NCI-H345 (cell line): Measurements from ENCODE around the gene ARHGAP6.
"Not testable (repeated sequence)": the region's sequence is repeated elsewhere in the genome, so short reads cannot be mapped to it uniquely, and the experiment has no call there.

ENCODE experiments used
- DNase-seq: peaks from one replicate; lab custom pipeline; 2025; lab: John Stamatoyannopoulos, UW

The ARHGAP6 gene

DNA sequence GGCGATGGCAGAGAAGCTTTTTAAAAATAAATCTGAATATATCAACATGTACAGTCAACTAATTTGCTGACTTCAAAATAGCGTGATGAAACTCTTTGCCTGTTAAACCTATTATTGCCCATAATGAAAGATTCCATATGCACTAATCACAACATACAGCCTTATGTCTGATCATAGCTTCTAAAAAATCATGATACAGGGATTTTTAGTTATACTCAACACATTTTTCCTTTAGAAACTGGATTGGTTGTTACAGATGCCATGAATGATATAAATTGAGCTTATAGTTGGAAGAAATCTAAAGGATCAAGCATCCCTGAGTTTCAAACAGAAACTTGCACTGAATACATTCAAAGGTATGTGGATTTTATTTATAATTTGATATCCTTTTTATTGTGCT lies 372.6 kb downstream of the ARHGAP6 start, which contains the start of gene AMELX:
AMELX (plus strand) TSS at position 301 of the 400 bp plus-strand sequence. CDS start 1,376 bp downstream, outside the sequence.
- no peak for DNase-seq

DNA sequence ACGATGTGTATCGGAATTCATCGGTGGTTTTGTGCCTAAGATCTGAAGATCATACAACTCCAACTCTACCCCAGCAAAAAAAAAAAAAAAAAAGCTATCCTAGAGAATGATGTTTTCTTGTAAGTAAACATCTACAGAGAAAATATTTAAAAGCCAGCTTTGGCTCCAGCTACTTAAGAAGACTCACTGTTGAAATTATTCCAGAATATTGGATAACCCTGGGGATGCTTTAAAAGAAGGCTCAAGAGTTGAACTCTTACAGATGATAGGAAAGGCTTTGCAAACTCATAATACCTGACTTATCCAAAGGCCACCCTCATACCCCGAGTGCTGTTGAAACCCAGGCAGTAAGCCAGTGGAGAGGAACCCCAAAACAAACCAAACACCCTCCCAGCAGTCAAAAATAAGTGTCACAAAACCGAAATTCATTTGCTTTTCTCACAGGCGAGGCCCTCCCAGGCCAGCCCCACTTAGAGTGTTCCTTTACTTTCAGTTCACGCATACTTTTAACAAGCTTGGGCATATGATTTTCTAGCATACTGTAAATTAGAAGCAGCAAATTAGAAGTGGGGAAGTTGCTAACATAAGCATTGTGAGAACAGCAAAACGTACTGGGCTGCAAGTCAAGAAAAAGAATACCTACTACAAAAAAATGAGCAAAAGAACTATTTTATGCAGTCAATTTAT lies 375.2 kb downstream of the ARHGAP6 start:
- no peak for DNase-seq

DNA sequence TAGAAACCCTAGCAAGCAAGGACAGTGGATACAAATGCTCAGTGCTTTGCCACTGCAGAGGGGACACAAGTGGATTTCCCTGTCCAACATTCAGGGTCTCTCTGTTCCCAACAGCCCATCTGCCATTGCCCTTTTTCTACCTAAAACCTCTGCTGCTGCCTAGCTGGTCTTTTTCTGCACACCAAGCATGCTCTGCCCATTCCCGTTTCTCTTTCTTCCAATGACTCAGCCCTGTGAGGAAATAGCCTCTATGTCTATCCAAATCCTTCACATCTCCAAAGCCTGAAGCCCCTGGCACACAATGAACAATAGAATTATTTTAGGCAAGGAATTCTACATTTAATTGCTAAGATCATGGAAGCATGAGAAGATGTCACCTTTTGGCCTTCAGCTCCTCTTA lies 378.2 kb downstream of the ARHGAP6 start:
- DNase-seq = no peak

DNA sequence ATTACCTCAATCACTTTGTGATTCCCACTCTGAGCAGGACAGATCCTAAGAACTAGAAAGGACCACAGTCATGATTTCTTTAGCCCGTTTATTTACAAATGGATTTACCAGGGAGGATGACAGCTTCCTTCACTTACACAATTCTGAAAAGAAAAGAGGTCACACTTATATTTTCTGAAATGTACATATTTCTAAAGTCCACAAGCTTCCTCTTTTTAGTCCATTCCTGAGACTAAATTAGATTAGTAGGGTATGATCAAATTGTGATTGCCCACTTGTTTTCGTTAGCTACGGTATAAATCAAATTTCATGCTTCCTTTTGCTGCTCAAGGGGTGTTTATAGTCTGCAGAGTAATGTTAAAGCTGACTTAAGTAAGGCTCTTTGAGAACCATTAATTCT lies 380.1 kb downstream of the ARHGAP6 start:
- no peak for DNase-seq

DNA sequence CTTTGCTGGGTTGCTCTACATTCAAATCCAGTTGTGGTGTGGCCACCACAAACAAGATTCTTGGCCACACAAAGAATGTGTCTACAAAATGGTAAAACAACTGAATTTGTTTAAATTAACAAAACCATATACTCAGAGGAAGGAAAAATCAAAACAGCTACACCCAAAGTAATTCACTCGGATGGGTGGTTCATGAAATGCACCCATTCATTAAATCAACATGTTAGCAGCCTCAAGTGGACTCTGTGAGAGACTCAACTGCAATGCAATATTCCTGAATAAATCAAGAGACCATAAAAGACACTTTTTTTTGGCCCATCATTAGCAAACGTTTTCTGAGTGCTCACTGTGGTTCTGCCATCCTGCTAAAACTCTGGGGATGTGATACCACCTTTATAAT lies 383.7 kb downstream of the ARHGAP6 start:
- no peak for DNase-seq

DNA sequence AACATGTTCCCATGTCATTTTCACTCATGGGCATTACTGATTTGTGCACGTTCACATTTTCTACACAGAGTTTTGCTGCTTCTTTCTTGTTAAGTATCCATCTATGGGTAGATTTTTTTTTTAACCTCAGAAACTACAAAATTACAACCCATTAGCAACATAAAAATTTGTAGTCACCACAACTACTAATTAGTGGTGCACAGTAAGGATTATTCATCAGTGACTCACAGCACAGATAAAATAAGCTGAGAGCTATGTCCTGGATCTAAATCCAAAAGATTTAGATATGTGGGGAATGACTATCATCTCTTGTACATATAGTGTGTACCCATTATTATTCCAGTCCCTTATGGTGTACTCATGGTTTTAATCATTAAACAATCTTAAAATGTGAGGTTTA lies 392.2 kb downstream of the ARHGAP6 start:
- no peak for DNase-seq

DNA sequence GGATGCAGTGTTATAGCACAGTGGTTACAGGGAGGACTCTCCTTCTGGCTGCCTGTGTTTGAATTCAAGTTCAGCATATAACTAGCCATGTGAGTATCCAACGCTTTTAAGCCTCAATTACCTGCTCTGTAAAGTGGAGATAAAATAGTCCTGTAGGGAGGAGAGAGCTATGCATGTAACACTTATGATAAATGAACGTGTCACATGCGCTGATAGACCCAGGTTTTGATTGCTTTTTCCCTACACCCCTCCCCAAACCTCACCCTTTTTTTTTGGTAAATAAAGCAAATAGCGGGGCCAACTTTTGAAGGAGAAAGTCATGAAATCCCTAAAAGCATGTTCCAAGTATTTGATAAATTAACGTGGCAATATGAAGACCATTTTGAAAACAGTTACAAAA lies 392.9 kb downstream of the ARHGAP6 start:
- DNase-seq = no peak

DNA sequence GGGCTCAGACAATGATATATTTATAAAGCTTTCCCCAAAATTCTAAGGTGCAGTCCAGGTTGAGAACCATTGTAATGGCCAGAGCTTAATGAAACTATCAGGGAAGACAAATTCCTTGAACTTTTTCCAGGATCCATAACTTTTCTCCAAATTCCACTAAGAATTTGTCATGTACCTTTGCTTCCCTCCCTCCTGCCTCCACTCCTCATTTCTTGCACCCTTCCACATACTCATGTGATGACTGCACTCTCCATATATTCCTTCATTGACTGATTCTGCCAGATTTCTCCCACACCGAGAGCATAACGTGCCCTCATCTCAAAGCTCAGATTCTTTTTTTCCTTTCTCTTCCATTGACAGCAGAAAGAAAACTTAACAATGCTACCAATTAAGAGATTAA lies 393.4 kb downstream of the ARHGAP6 start:
- DNase-seq = no peak

DNA sequence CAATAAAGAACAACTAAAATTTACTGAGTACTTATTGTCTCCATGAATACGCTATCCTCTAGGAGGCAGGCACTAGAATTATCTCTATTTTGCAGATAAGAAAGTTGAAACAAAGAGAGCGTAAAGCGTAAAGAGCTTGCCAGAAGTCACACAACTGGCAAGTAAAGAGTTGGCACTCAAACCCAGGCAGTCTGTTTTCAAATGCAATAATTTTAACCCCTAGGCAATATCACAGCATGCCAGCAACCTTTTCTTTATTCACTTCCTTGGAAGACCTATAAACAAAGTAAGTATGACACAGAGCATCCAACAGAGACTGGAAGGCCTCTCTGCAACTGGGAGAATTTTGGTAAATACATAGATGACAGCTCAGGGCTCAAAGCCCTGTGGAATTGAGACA lies 395.7 kb downstream of the ARHGAP6 start:
- DNase-seq = no peak

DNA sequence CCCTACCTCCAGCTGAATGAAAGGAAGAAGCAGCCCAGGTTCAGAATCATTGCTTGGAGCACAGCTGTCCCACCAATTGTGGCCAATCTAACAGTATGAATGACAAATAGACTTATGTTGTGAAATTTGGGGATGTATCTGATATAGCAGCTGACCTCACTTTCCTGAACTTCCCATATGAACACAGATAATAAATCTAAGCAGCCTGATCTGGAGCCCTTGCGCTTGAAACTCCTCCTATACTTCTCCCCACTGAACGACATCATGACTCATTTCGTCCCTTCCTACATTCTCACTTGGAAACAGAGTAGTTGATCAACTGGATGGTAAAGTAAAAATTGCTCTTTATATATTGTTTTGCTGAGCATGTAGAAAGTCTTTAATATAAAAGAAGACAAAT lies 396.7 kb downstream of the ARHGAP6 start:
- no peak for DNase-seq

DNA sequence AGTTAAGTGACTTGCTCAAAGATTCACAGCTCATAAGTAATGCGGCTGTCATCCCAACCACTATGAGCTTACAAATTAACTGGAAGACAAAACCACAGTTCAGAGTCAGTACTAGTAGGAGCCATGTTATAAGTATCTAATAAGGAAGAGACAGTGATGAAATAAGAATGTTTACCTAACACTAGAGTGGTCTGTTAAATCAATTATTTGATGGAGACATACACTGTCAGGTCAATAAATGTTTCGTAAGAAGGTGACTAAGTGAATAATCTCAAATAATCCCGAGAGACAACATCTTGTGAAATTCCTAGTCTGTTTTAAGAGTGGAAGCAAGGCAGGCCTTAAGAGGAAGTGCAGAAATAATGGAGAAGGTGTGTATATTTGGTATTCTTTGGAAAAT lies 398.3 kb downstream of the ARHGAP6 start:
- no peak for DNase-seq

DNA sequence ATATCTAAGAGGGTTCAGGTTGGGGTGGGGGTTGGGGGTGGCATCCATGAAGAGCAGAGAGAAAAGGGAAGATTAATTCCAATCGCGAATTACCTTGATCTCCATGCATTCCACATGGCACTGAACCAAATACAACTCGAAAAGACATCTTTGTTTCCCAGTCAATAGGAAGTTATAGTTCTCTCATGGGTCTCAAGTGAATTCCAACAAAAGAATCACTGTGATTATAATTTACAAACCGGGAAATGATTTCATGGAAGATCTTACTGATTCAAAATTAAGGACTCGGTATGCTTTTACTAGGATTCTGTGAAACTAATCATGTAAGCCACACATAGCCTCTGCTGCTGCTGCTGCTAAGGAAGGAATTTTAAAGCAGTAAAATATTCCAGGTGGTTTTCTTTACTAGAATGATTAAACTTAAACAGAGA lies 399.1 kb downstream of the ARHGAP6 start:
- DNase-seq = no peak

DNA sequence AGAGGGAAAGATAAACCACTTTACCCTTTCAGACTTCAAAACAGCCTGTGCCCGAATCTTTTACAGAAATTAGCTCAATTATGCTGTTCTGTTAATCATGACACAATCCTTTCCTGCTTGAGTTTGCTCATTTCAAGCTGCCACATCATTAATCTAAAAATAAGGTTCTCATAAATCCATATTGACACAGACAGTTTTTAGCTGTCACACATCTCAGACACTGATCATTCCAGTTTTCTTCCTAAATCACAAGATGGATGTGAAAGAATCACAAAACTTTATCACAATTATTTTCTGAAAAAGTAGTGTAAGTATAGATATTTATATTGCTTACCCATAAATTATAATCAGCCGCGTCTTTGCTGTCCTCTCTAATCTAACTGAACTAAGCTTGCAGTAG lies 400.4 kb downstream of the ARHGAP6 start:
- DNase-seq = no peak

DNA sequence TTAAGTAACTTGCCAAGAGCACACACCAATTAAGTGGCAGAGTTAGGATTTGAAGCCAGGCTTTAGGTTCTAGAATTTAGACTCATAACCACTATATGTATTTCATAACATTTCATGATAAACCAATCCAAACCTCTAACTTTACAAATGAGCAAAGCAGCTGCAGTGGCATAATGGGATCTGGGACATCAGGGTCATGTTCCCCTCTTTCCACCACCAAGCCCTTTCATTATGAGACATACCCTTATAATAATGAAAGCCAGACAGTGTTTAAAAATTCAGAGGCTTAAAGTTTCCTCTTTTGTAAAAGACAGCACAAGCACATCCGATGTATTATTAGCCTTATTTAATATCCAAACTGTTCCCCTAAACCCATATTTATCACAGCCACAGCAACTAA lies 400.8 kb downstream of the ARHGAP6 start:
- DNase-seq = no peak

DNA sequence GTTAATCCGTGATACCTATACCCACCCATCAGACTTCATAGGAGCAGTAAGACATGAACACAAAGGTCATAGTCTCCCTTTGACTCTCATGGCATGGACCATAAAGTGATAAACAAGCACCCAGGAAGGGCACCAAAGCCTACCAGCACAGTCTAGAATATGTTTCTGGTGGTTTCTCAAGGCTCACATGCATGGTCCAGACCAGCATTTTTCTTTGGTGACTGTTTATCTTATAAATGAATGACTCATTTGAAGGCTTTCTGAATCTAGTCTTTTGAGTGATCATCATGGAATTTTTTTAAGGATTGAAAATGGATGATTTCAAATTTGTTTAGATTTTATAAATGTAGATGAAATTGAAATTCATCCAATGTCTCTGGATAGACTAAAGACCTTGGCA lies 404.5 kb downstream of the ARHGAP6 start:
- no peak for DNase-seq

DNA sequence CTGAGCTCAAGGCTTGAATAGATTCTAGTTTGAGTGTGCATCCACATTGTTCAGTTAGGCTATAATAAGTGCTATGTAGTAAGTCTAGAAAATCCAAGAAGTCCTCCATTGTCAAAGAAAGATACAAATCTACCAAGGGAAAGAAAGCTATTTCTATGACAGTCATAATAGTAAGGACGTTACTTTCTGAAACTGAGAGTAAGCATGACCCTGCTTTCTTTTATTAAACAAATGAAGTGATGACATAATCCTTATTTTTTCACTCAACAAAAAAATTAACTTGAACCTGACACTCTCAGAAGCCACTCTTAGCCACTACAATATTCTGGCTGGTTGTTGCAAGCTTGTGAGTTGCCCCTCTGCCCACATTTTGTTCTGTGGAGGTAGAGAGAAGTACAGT lies 406.3 kb downstream of the ARHGAP6 start:
- no peak for DNase-seq

DNA sequence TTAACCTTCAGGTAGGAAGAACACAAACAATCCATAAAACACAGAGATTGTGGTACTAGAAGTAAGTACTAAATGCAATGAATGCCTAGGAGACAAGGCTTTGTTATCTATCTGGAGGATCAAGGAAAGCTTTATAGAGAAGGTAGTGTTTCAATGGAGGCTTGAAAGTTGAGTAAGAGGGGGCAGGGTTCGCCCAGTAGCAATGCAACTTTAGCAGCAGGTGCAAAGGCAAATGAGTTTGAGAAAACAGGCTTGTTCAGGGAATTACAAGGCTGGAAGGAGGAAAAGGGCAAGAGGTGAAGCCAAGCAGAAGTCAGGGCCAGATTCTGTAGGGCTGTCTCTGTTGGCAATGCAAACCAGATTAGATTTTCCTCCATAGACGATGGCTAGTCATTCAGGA lies 408.0 kb downstream of the ARHGAP6 start:
- no peak for DNase-seq

DNA sequence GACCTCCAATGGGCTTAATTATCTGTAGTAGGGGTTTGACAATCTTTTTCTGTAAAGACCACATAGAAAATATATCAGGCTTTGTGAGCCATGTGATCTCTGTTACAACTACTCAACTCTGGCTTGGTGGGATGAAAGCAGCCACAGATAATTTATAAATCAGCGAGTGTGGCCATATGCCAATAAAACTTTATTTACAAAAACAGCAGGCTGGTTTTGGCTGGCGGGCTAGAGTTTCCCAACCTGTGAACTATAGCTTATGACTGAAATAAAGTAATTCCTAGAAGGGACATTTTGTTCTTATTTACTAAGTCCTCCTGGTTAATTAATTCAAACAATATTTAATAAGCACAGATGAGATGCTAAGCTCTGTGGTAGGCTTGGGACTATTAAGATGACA lies 408.4 kb downstream of the ARHGAP6 start:
- no peak for DNase-seq

DNA sequence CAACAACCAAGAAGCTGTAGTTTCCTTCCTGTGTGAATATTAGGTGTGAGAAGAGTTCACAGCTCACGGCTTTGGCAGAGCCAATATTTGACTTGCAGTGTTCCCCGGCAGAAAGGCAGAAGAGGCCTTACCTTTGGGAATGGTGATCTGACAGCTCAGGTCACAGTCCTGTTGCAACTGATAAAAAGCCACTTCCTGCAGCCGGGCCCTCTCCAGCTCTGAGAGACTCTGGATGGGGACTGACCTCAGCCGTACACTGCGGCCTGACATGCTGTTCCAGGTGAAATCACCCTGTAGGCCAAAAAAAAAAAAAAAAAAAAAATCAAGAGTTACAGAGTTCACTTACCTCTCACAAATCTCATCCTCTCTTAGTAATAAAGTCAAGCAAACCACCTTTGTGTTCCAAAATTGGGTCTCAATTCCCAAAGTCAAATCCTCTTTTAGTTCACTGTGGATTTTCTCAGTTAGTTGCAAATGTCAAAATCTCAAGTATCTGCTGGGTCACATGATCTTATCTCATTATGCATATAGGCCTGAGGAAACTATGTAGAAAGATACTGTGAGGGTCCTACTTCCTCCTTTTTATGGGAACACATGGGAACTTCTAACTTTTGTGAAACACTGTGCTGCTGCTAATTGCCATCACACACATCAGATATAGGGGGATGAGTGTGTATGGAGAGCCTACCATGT lies 411.2 kb downstream of the ARHGAP6 start:
- DNase-seq = no peak

DNA sequence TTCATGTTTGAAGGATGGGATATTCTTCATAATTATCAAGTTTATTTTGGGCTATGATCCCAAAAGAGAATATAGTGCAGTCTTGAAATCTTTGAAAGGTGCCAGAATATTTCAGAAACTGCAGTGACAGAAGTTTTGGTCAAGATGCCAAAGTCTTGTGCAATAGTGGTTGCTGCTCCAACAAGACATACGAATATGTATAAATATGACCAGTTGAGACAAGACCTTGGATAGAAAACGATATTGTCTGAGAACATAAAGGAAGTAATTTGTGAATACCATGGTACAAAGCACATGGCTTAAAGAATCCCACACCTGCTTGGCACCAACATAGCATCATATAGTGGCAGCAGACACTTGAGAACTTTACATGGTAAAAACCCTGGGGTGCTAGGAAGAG lies 421.1 kb downstream of the ARHGAP6 start:
- DNase-seq = no peak

DNA sequence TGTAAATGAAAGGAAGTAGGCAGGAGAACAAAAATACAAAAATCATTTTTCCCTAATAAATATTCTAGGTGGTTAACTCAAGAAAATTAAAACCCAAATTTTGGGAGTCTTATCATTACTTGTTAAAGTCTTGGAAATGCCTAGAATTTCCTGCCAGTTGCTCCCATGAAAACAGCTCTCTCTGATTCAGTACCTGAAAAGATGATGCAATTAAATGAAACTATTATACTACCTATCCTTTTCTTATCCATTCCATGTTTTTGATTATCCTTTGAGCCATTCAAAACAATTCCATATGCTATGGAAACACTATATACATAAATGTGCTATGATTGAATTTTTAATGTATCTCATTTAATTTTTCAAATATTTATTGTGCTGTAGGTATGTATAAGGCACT lies 423.0 kb downstream of the ARHGAP6 start:
- DNase-seq = no peak

DNA sequence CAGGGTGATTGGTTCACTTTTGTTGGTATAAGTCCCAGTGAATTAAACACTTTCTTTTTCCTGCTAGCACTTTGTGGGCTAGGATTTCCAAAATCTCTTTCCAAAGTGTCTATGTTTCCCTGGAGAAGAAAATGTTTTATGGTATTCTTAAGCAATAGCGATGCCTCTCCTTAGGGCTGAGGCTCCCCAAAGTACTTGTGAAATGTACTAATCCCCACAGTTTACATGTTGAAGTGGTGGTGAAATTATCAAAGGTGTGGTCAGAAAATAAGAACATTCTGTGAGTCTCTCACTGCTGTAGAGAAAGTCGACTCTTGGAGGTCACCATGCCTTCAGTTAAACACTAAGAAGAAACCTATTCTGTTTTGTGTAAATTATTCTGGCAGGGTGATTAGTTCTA lies 424.0 kb downstream of the ARHGAP6 start:
- DNase-seq = no peak

DNA sequence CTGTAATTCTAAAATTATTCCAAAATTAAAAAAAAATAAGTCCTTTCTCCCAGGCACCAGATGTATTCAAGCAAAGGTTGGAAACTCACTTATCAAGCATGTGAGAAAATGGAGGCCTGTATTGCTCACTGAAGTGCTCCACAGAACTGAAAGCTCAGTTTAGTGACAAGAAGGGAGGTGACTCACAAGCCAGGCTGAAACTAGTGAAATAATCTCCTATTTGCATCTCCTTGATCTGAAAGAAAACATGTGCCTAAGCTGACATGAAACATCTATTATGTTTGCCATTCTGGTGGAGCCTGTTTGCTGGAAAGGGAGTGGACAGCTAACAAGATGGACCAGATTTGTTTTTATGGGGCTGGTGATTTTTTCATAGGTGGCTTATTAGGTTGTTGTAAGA lies 426.5 kb downstream of the ARHGAP6 start:
- DNase-seq = no peak

DNA sequence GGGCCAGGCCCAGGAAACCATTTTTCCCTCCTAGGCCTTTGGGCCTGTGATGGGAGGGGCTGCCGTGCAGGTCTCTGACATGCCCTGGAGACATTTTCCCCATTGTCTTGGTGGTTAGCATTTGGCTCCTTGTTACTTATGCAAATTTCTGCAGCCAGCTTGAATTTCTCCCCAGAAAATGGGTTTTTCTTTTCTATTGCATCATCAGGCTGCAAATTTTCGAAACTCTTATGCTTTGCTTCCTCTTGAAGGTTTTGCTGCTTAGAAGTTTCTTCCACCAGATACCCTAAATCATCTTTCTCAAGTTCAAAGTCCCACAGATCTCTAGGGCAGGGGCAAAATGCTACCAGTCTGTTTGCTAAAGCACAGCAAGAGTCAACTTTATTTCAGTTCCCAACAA lies 430.3 kb downstream of the ARHGAP6 start:
- DNase-seq = not testable (repeated sequence)
